ENCODE results near the gene FIGLA.
A peak's percentile ranks its signal among the peaks of the same experiment; 100 is the strongest.
"Not testable (repeated sequence)": the region's sequence is repeated elsewhere in the genome, so short reads cannot be mapped to it uniquely, and the experiment has no call there.

Gene FIGLA

DNA sequence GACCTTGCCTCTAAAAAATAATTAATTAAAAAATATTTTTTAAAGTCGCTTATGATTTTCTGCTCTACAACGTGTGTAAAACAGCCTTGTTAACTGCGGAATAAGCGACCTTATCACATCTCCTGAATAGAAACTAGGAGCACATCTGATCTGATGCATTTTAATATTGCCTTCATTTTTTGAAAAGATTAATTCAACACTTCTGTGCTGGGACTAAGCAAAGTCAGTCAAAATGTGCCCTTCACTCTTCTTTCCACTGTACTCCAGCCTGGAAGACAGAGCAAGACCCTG lies 17.3 kb upstream of the FIGLA start:
- DNase-seq = peak; percentile 2

DNA sequence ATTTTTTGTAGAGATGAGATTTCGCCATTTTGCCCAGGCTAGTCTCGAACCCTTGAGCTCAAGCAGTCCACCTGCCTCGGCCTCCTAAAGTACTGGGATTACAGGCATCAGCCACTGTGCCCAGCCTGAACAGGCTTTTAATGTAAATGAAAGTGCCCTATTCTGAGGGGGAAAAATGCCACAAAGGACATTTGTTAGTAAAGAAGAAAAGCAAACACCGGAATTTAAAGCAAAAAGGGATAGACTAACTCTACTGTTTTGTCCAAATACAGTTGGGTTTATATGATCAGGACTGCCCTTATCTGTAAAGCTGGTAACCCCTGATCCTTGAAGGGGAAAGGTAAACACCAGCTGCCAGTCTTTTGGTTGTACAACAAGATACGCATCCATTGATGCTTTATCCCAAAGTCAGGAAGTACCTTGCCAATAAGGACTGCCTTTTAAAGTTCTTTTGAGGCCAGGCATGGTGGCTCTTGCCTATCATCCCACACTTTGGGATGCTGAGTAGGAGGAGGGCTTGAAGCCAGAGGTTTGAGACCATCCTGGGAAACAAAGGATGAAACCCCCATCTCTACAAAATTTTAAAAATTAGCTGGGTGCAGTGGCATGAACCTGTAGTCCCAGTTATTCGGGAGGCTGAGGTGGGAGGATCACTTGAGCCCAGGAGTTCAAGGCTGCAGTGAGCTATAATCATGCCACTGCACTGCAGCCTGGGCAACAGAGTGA lies 16.8 kb upstream of the FIGLA start:
- DNase-seq = peak; percentile 22

DNA sequence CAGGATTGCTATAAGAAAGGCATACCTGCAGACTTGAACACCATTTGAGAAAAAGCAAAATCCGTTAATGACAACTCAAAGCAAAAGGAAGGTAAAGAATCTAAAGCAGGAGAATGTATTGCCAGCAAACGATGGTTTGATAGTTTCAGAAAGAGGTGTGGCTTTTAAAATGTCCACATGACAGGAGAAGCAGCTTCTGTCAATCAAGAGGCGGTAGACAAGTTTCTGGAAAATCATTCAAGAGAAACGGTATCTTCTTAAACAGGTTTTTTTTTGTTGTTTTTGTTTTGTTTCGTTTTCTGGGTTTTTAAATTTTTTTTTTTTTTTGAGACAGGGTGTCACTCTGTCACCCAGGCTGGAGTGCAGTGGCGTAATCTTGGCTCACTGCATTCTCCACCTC lies 16.2 kb upstream of the FIGLA start:
- DNase-seq = peak; percentile 7

DNA sequence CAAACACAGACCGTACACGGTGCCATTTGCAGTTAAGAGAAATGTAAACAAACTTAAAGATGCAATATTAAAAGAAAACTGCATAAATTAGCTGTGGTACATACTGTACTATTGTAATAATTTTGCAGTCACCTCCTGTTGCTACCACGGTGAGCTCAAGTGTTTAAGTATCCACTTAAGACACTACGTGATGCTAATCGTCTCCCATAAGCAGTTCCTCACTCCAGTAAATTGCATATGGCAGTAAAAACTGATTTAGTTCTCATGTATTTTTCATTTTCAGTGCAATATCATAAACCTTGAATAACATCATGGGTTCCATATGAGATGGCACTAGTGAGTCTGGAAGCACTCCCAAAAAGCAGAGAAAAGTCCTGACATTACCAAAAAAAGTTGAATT lies 15.6 kb upstream of the FIGLA start:
- peak; percentile 37 for DNase-seq

DNA sequence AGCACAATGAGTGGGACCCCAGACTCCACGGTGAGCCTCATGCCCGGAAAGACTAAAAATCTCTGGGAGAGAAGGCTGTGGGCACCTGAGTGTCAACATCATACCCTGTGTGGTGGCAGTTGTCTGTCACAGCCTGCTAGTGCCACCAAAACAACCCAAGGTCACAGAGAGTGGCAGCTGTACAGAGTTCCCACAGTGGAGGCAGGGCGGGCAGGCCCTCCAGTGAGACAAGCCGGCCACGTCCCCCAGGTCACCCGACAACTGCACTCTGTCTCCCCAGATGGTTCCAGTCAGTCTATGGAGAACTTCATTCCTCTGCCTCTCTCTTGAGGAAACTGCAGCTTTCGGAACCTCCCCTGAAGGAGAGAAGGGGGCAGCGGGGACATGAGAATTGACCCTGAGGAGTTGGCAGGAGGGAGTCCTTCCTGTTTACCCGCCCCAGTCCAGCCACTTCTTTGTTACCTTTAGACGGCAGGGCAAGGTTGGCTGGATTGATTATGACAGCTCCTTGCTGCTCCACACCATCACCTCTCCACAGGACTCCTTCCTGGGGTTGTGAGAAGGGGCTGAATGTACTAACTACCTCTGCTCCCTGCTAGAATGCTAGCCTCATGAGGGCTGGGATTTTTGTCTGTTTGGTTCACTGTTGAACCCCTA lies 11.3 kb upstream of the FIGLA start:
- no peak for DNase-seq

DNA sequence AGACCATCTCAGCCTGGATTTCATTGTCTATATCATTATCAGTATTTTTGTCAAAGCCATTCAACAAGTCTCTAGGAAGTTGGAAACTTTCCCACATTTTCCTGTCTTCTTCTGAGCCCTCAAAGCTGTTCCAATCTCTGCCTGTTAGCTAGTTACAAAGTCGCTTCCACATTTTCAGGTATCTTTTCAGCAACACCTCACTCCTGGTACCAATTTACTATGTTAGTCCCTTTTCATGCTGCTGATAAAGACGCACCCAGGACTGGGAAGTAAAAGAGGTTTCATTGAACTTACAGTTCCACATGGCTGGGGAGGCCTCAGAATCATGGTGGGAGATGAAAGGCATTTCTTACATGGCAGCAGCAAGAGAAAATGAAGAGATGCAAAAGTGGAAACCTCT lies 9.3 kb upstream of the FIGLA start:
- DNase-seq = no peak

DNA sequence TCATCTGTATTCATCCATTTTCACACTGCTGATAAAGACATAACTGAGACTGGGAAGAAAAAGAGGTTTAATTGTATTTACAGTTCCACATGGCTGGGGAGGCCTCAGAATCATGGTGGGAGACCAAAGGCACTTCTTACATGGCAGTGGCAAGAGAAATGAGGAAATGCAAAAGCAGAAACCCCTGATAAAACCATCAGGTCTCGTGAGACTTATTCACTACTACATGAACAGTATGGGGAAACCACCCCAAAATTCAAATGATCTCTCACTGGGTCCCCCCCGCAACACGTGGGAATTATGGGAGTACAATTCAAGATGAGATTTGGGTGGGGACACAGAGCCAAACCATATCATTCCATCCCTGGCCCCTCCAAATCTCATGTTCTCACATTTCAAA lies 7.6 kb upstream of the FIGLA start:
- not testable (repeated sequence) for DNase-seq

DNA sequence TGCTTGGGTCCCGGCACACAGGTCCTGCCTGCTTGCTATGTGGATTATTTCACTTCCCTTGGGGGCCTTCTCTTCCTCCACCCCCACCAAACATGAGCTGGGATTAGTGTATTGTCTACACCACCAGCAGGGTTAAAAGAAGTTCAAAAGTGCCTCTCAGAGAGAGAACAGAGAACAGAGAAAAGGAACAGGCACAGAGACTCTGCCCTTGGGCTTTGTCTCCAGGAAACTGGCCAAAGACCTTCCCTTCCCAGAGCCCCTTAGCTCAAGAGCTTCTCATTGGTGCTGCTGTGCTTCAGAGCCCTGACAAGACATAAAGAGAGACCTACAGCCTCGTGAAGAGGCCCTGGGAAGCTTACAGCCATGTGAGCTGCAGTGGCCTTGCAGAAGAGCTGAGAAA lies 7.1 kb upstream of the FIGLA start:
- DNase-seq = no peak

DNA sequence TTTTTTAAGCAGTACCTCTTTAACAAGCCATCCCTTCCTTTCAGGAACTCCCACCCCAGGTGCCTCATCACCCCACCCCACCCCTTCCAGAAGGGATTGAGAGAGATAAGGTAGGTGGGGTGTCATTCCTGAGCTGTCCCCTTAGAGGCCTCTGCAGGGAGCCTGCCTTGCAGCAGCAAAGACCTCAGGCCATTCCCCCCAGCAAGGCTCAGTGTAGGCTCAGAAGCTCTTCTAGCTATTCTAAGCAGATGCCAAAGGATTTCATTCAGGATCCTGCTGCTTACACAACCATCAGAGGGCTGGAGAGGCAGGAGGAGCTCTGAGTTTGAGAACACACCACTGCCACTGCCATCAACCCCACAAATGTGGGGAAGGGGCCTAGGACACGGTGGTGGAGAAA lies 5.8 kb upstream of the FIGLA start:
- DNase-seq = no peak

DNA sequence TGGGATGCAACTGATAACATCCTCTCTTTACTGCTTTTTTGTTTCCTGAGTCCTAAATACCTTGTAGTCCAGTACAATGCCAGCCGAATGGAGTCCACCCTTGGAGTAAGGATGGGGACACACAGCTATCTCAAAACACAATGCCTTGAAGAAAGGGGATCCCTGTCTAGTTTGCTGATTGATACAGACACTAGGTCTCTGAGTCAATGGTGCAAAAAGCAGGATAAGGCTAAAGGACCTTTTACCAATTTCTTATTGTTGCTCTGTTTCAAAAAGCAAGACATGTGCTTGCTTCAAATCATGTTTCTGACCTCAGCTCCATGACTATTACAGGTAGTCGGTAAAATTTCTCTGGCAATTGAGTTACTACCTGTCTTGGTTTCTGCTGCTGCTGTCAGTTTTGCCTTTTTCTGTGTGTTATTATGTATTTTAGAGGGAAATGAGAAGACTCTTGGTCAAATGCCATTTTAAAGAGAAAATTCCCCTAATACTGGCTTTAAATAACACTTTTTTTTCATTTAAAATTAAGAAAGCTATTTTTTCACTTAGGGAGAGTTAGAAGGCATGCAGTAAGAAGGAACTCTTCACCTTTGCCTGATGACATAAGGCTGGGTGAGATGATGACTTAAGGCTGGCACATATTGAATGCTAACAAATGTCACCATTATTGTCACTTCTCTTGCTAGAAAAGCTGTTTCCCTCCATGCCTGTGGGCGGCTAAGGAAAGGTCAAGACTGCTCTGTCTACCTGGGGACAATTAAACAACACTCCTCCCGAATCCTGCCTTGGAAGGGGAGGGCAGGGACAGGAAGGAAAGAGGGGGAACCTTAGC lies 4.9 kb upstream of the FIGLA start:
- no peak for DNase-seq

DNA sequence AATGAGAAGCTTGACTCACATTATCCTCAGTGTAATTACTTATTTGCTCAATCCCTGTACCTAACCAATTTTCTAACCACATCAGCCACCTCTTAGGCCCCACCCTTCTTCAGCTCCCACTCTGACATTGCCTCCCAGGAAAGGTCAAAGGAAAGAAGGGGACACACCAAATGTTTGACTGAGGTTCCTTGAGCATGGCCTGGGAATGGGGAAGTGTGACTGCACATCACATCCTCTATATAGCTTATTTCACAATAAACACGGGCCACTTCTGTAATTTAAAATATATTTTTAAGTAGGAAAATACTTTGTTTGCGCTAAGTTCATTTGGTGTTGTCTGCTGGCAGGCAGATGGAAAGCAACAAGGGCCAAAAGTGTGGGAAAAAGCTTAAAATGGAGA lies 3.0 kb upstream of the FIGLA start:
- DNase-seq = no peak

DNA sequence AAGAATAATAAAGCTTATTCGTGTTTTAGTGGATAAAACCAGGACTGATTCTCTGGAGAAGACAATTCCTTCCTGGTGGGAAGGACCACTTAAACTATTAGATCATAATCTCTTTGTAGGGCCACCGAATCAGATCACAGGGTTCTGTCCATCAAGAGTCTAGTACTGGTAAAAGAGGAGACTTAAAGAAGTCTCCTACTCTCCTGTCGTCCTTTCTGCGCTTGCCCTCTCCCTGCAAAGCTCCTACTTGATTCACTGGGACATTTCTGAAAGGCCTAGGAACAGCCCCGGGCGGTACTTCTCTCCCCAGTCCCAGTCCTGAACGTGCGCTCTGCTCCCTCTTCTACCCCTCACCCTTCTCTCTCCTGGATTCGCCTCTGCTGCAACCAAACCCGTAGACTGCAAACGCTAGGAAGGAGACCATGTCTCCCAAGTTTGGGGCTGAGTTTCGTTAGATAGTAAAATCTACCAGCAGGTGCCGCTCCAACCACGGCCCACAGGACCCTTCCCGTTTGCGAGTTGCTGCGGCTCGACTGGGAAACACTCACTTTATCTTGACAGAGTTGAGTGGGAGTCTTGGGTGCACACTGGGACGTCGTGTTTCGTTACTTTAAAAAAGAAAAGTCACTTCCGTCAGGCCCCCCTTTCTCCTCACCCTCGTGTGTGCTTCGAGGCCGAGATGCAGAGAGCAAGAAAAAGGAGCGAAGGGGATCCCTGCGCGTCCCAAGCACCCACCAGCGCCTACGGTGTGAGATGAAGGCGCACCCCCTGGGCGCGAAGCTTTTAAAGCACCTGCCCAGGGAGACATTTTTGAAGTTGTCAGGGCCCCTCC lies 923 bp downstream of the FIGLA start:
- DNase-seq = peak; percentile 56

DNA sequence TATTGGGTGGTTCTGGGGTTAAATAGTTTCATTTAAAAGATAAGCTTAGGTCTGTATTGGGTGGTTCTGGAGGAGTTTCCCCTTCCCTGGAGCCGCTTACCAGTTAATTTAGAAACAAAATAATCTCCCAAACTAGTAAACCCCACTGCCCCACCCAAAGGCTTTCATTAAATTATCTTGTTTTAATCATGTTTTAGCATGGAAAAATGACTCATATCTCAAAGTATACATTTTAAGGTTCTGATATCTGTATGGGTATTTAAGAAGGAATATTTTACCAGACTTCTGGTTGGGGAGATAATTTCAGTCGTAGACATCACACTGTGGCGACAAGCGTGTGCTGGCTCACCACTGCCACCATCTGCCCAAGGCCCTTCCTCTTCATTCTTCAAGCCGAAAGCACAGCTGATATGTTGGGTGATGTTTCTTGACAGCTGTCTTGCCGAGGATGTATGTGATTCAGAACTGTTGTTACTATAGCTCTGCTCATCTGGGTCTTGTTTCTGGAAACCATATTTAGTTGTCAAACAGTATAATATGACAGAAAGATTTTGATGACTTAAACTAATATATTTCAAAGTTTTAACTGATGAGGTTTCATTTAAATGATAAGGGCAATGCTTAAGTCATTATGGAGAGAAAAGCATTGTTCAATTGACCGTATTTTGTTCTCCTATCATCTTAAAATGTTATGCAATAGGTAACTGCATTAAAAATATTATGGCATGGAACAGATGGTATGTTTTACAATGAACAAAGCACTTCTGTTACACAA lies 5.1 kb downstream of the FIGLA start:
- peak; percentile 74 for DNase-seq

DNA sequence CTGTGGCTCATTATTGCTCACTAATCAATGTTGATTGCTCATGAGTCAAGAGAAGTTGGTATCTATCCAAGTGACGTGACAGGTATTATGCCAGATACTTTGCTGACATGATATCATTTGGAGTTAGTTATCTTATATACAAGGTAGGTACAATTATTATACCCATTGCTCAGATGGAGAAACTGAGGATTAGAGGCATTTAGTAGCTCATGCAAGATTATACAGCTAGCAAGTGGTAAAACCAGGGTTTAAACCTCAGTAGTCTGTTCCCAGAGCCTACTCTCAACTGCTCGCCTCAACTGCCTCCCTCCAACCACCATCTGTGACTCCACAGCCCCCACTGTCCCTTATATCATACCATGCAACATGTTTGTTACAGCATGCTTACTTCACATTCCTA lies 6.1 kb downstream of the FIGLA start:
- no peak for DNase-seq

DNA sequence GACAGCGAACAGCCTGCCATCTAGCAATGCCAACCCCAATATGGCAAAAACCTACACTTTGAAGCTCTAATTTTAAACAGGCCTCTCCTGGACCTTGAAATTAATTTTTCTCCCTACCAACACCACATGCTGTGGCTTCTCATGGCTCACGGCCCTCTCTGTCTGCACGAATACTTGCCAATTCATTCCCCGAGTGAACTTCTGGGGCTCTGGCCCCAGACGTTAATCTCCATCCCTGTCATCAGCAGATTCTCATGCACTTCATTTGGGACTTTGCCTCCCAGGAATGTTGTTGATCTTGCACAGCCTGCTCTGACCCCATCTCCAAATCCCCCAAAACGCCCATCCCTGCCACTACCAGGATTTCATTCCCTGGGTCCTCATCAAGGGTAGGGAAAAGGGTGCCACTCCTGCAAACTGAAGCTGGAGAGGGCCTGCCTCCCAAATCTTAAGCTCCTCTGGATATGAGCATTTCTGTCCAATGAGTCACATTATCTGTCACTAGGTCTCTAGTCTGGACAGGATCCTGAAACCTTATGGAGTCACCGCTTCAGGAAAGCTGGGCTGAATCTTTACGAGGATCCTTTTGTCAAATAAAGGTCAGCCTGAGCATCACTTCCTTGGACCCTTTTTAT lies 10.4 kb downstream of the FIGLA start:
- no peak for DNase-seq

DNA sequence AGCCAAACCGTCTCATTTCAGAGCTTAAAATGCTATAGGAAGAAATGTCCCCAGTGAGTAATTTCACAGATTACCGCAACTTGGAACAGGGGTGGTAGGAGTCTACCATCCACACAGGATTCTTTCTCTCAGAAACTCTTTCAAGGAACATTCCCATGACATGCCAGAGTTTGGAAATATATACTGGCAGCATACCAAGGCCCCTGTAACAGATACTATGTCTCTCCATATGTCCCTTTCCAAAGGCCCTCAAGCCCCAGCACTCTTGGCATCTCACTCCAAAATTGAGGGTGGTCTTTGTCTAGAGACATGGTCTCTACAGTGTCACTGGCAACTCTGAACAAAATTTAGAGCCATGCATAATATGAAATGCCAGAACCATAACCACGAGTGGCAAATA lies 11.0 kb downstream of the FIGLA start:
- DNase-seq = no peak

DNA sequence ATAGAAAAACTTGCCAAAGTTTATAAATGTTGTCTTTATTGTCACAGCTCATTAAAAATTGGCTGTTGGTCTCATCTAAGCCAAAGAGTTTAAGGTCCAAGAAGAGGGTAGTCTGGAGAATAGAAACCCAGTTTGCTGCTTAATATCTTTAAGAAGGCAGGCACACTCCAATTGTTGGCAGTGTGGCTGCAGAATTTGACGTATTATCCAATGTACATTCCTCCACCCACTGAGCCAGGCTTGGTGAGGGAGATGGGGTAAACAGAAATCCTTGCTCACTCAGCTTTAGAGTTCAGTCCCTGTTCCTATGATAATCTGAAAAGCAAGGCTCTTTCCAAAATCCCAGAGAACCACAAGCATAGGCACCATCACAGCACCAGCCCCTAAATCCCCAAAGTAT lies 11.8 kb downstream of the FIGLA start:
- no peak for DNase-seq

DNA sequence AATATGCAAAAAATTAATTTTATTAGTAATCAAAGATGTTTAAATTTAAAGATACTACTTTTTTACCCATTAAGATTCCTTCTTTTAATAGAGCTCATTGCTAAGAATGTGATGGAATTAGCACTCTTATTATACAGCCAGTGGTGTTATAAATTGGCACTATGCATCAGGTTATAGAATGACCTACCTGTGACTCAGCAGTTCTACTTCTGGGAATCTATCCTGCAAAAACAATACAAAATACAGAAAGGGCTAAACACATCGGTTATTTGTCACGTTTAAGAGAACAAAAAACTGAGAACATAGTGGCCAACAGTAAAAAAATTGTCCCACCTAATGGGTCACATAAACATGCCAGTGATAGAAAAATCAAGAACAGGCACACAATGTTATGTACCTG lies 13.0 kb downstream of the FIGLA start:
- DNase-seq = no peak

DNA sequence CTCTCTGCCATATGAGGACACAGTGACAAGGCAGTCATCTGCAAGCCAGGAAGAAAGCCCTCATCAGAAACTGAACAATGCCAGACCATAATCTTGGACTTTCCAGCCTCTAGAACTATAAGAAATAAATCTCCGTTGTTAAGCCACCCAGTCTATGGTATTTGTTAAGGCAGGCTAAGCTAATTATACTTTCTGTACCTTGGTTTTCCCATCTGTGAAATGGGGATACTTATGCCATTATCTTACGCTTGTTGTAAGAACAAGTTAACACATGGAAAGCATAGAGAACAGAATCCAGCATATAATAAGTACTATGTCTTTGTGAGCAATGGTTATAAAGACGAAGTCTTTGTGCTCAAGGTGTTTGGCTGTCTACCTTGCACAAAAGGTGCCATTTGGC lies 14.2 kb downstream of the FIGLA start:
- DNase-seq = no peak

DNA sequence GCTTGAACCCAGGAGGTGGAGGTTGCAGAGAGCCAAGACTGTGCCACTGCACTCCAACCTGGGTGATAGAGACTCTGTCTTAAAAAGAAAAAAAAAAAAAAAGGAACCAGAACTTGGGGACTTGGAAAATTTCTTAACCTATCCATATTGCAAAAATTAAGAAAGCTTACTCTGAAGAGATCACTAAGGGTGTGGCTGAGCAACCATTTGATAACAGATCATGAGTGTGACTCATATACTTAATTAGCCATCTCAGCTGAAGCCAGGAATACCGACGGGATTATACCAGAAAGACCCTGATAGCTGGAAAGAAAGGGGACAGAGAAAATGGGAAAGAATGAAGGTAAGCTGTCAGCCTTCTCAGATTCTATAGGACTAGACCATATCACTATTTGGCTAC lies 15.3 kb downstream of the FIGLA start:
- DNase-seq = no peak

DNA sequence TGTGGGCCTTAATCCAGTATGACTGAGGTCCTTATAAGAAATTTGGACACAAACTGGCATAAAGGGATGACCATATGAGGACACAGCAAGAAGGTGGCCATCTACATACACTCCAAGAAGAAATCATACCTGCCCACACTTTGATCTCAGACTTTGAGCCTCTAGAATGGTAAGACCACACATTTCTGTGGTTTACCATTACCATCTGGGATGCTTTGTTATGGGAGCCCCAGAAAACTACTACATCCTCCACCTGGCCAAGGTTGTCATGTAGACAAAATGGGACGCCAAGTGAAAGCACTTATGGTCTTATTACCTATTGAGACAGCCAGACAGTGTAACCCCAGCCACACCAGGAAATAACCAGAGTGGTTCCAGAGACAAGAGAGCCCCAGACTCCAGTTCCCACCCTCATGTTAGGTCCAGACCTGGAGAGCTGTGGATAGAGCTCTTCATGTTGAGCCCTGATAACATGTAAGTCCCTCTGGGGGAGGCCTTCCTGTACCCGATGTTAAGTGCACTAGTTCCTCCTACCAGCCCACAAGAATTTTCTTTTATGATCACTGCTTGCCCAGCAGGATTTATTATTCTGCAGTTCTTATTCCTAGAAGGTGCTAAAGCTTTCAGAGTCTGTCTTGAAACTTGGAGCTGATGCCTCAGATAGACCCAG lies 17.8 kb downstream of the FIGLA start:
- no peak for DNase-seq

DNA sequence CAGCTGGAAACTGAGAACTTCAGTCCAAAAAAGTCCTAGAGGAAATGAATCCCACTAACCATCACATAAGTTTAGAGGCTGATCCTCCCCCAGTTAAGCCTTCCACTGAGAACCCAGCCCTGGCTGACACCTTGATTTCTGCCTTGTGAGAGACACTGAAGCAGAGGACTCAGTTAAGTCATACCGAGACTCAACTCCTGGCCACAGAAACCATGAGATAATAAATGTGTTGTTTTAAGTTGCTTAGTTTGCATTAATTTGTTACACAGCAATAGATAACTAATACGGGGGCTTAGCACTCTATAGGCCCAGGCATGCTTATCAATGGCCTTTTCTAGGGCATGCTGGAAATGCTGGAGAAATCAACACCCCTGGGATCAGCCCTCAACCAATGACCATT lies 19.0 kb downstream of the FIGLA start:
- DNase-seq = no peak

Data from NCI-H2171 treated with DMSO at 0.1 percent for 48 hours (cell line).